Stimulated activated CD4-positive, alpha-beta T cell treated with anti-CD3 and anti-CD28 coated beads, Interleukin-1b, Interleukin-23, amount 100 ng/mL, for 4 hours (primary cell): ENCODE results near the gene GRM1.

ENCODE experiments used
- DNase-seq, 2 donors: peaks; one replicate each; pipeline ENCODE4 v3.0.0-alpha.2; 2020; ENCODE audit warnings: low read depth in 2 of 2

Gene GRM1

GRCh38 chr6:146315381-146316174 is 286.7 kb downstream of the GRM1 start:
- DNase-seq, result no peak

- no peak for DNase-seq
These were observed 287.3 kb downstream of the GRM1 start for GRCh38 chr6:146316175-146316495.

GRCh38 chr6:146331013-146331412 is 302.2 kb downstream of the GRM1 start:
- no peak for DNase-seq

- no peak for DNase-seq
These were observed 306.5 kb downstream of the GRM1 start for GRCh38 chr6:146335336-146335735.

GRCh38 chr6:146336191-146336590 is 307.3 kb downstream of the GRM1 start:
- no peak for DNase-seq

- DNase-seq, result no peak
These were observed 308.5 kb downstream of the GRM1 start for GRCh38 chr6:146337376-146337775.

- DNase-seq, result no peak
These were observed 310.9 kb downstream of the GRM1 start for GRCh38 chr6:146339716-146340115.

- DNase-seq, result no peak
These were observed 312.8 kb downstream of the GRM1 start for GRCh38 chr6:146341493-146342230.

- no peak for DNase-seq
These were observed 316.7 kb downstream of the GRM1 start for GRCh38 chr6:146345598-146345997.

- no peak for DNase-seq
These were observed 318.2 kb downstream of the GRM1 start for GRCh38 chr6:146347090-146347489.

GRCh38 chr6:146347690-146348089 is 318.8 kb downstream of the GRM1 start:
- DNase-seq, result no peak

GRCh38 chr6:146351018-146351417 is 322.2 kb downstream of the GRM1 start:
- no peak for DNase-seq

GRCh38 chr6:146352163-146352562 is 323.3 kb downstream of the GRM1 start:
- no peak for DNase-seq

- DNase-seq, result no peak
These were observed 325.6 kb downstream of the GRM1 start for GRCh38 chr6:146354451-146354850.

GRCh38 chr6:146355521-146356100 is 326.7 kb downstream of the GRM1 start:
- DNase-seq, result no peak

GRCh38 chr6:146357578-146358430 is 328.9 kb downstream of the GRM1 start:
- no peak for DNase-seq

GRCh38 chr6:146358431-146359046 is 329.7 kb downstream of the GRM1 start:
- no peak for DNase-seq

- DNase-seq, result no peak
These were observed 330.3 kb downstream of the GRM1 start for GRCh38 chr6:146359131-146359530.

GRCh38 chr6:146361128-146361924 is 332.5 kb downstream of the GRM1 start:
- DNase-seq, result no peak

- no peak for DNase-seq
These were observed 335.2 kb downstream of the GRM1 start for GRCh38 chr6:146363838-146364607.
